Measurements from ENCODE around the gene ASCC3.

DNA sequence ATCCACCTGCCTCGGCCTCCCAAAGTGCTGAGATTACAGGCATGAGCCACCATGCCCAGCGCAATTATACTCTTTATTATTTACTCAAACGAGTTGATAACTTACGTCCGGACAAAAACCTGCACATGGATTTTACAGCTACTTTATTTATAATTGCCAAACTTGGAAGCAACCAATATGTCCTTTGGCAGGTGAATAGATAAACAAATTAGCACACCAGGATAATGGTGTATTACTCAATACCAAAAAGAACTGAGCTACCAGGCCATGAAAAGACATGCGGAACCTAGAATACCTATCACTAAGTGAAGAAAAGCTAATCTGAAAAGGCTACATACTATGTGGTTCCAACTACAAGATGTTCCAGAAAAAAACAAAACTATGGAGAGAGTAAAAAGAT is 168.1 kb downstream of the ASCC3 start:
- TF ChIP-seq, protein P1, sequence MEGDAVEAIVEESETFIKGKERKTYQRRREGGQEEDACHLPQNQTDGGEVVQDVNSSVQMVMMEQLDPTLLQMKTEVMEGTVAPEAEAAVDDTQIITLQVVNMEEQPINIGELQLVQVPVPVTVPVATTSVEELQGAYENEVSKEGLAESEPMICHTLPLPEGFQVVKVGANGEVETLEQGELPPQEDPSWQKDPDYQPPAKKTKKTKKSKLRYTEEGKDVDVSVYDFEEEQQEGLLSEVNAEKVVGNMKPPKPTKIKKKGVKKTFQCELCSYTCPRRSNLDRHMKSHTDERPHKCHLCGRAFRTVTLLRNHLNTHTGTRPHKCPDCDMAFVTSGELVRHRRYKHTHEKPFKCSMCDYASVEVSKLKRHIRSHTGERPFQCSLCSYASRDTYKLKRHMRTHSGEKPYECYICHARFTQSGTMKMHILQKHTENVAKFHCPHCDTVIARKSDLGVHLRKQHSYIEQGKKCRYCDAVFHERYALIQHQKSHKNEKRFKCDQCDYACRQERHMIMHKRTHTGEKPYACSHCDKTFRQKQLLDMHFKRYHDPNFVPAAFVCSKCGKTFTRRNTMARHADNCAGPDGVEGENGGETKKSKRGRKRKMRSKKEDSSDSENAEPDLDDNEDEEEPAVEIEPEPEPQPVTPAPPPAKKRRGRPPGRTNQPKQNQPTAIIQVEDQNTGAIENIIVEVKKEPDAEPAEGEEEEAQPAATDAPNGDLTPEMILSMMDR (conservative IDR thresholded peaks at IDR 0.05; ENCODE audit: low read depth, low read length): no peak
- TF ChIP-seq POLR2A (IDR thresholded peaks at IDR 0.05; ENCODE audit: low read depth, low read length) (no peak), CEBPB (IDR thresholded peaks at IDR 0.05; ENCODE audit: low read depth, low read length) (no peak), RCOR1 (IDR thresholded peaks at IDR 0.05; ENCODE audit: insufficient replicate concordance, low read length) (no peak), SMC3 (IDR thresholded peaks at IDR 0.05; ENCODE audit: low read depth, low read length) (no peak), RAD21 (IDR thresholded peaks at IDR 0.05; ENCODE audit: low read length) (no peak), RFX5 (IDR thresholded peaks at IDR 0.05; ENCODE audit: low read depth, low read length) (no peak)
- TF ChIP-seq, protein P2, sequence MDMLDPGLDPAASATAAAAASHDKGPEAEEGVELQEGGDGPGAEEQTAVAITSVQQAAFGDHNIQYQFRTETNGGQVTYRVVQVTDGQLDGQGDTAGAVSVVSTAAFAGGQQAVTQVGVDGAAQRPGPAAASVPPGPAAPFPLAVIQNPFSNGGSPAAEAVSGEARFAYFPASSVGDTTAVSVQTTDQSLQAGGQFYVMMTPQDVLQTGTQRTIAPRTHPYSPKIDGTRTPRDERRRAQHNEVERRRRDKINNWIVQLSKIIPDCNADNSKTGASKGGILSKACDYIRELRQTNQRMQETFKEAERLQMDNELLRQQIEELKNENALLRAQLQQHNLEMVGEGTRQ (IDR thresholded peaks at IDR 0.05; ENCODE audit: low read depth, low read length): no peak
